AG10803 (cell line): ENCODE measurements around the gene CPZ.

ENCODE experiments used
- DNase-seq: peaks from one replicate; pipeline ENCODE4 v3.0.0; 2010; ENCODE audit warnings: low read depth
- H3K4me3 ChIP-seq: 2 replicates; pipeline ENCODE4 v1.5.1; 2011; ENCODE audit warnings: mild to moderate bottlenecking, low read length, control low read depth
- TF ChIP-seq, protein P1 (sequence below): conservative IDR thresholded peaks from 2 replicates; pipeline ENCODE4 v1.5.1; 2011; ENCODE audit warnings: mild to moderate bottlenecking, low read length, control low read depth, inconsistent platforms

Gene CPZ

DNA sequence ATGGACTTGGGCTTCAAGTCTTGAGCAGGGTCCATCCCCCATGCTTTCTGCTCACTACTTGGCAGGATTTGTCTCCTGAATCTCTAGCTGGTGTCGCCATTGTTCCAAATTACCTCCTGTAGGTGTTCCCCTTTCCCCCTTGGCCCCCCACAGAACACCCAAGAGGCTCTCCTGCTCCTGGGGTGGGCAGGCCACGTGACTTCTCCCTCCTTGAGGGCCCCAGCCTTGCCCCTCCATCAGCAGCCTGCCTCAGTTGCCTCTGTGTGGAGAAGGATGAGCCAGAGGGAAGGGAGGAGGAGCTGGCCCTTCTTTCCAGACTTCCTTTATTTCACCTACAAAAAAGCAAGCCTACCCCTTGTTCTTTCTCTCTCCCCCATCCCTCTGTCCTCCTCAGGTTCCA is 10.5 kb upstream of the CPZ start:
- DNase-seq: no peak
- TF ChIP-seq, protein P1, sequence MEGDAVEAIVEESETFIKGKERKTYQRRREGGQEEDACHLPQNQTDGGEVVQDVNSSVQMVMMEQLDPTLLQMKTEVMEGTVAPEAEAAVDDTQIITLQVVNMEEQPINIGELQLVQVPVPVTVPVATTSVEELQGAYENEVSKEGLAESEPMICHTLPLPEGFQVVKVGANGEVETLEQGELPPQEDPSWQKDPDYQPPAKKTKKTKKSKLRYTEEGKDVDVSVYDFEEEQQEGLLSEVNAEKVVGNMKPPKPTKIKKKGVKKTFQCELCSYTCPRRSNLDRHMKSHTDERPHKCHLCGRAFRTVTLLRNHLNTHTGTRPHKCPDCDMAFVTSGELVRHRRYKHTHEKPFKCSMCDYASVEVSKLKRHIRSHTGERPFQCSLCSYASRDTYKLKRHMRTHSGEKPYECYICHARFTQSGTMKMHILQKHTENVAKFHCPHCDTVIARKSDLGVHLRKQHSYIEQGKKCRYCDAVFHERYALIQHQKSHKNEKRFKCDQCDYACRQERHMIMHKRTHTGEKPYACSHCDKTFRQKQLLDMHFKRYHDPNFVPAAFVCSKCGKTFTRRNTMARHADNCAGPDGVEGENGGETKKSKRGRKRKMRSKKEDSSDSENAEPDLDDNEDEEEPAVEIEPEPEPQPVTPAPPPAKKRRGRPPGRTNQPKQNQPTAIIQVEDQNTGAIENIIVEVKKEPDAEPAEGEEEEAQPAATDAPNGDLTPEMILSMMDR: no peak
- H3K4me3 ChIP-seq: no peak overlapping the region

DNA sequence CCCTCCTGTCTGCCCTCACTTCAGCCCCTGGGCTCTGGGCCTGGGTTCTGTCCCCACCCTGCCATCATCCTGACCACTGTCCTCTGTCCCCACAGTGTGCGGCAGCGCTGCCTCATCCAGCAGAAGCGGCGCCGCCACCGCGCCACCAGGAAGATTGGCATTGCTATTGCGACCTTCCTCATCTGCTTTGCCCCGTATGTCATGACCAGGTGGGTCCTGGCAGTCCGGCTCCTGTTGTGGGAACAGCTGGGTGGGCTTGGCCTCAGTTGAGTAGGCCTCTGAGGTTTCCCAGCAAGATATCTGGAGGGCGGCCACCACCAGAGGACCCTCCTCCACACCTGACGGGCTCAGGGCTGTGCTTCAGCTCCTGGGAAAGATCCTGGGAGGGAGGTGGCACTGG is 10.1 kb upstream of the CPZ start:
- DNase-seq: no peak
- no peak overlapping the region for H3K4me3 ChIP-seq
- TF ChIP-seq, protein P1: no peak

DNA sequence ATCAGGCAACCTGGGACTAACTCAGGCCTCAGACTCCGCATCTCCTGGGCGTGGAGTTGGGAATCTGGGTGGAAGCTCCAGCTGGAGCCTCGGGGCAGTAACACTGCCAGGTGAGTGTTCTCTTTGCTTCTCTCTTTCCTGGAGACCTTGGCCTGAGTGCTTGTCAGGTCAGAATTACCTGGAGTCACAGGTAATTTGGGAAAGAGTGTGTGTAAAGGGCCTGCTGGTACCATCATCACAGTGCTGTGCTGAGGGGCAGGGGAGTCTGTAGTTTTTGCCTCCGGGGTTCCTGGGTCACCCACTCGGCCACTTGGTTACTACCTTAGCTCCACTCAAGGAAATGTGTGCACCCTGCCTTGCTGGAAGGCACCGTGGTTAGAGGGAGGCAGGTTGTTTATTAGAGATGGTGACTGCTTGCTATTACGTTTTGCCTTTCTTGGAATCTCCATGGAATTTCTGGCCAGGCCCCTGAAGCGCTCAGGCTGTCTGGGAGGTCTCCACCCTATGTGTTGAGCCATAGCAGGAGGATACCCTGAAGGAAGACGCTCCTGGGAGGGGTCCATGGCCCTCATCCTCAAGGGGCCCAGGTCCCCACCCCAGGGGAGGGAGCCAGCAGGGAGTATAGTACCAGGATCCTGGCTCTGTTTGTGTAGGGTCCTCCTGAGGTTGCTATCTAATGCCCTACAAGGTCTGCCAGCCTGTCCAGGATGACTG is 9.5 kb upstream of the CPZ start:
- TF ChIP-seq, protein P1: no peak
- no peak for DNase-seq
- no peak overlapping the region for H3K4me3 ChIP-seq

DNA sequence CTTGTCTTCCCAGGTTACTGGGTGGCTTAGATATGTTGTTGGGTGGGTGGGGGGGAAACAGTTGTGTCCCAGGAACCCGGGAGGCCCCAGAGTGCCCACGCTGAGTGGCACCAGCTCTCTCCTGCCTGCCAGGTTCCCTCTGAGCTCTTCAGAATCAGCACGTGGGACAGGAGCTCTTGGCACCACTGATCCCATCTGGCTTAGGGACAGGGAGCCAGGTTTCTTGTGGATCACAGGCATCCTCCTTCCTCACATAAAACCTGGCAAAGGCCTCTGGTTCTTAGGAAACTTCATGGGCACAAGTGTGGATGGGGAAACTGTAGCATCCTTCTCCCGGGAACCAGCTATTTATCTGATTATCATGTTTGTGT is 8.9 kb upstream of the CPZ start:
- no peak overlapping the region for H3K4me3 ChIP-seq
- TF ChIP-seq, protein P1: no peak
- DNase-seq: no peak

DNA sequence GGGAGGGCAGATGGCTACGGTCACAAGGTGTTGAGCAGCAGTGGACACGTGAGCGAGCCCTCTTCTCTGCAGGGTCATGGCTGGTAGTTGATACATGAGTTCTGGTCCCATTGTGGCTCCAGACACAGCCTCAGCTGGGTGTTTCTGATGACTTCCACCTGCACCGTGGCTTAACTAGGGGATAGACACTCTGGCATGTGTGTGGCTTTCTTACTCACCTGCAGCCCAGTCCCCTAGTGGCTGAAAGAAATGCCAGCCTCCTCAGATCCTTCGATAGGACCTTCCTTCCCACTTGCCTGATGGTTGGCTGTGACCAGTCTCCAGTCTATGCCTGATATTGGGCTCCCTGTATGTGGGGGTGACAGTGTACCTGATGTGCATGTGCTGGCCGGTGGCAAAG is 7.4 kb upstream of the CPZ start:
- TF ChIP-seq, protein P1: no peak
- no peak overlapping the region for H3K4me3 ChIP-seq

DNA sequence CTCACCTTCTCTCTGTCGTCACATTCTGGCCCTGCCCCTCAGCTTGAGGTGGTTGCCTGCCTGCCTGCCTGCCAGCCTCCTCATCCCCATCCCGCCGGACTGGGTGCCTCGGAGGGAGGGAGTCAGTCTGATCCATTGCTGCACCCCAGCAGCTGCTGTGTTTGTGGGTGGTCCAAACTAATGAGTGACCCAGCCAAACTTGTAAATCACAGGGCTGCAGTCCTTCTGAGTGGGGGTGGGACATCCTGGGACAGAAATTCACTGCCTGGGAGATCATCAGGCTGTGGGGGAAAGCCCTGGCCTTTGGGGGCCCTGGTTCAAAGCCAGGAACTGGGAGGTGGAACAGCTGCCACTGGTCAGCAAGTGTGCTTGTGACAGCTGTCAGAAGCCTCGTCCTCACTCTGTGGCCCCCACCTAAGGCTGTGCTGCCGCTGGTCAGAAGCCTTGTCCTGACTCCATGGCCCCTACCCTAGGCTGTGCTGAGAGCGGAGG is 6.8 kb upstream of the CPZ start:
- TF ChIP-seq, protein P1: no peak
- DNase-seq: no peak
- H3K4me3 ChIP-seq: no peak overlapping the region

More for the DNA sequence above, 7.4 kb upstream of the CPZ start:
- DNase-seq: no peak

DNA sequence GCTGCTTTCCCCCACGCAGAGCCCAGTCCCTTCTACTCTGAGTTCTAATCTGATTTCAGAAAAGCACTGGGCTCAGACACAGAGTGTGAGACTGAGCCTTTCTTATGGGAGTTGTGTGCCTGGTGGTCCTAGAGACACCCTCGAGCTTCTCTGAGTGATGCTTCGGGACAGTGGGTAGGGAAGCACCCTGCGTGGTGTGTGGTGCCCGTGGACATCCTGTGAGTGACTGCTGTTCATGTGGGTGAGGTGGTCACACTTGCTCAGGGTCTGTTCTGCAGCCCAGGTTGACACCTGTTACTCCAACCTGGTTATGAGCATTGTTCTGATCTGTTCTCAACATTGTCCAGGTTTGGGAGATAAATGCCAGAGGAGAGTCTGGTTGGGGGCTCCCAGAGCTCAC is 6.3 kb upstream of the CPZ start:
- no peak overlapping the region for H3K4me3 ChIP-seq
- no peak for DNase-seq
- TF ChIP-seq, protein P1: no peak
